HepG2 (cell line): ENCODE data around the gene NFYC. TPM values are rescaled to one million over a fixed set of nuclear protein-coding genes. Genes with fewer than 3 reads are reported as not detected.

Experiments used
- DPF2 ChIP-seq: sonication (generic); formaldehyde crosslinking; IDR thresholded peaks from 2 replicates; pipeline ENCODE4 v1.4.0; 2020; ENCODE audit warnings: mild to moderate bottlenecking, low read depth, missing genetic modification reagents, borderline replicate concordance
- GFI1 ChIP-seq: sonication (generic); formaldehyde crosslinking; IDR thresholded peaks from 2 replicates; pipeline ENCODE4 v1.5.0; 2020; ENCODE audit warnings: missing genetic modification reagents, mild to moderate bottlenecking, borderline replicate concordance
- KAT2B ChIP-seq: fragments of 150-350 bp; IDR thresholded peaks from 2 replicates; pipeline ENCODE4 v1.6.1; 2014; ENCODE audit warnings: low read depth, low read length, borderline replicate concordance
- PBX3 ChIP-seq: sonication (generic); formaldehyde crosslinking; IDR thresholded peaks from 2 replicates; pipeline ENCODE4 v1.8.1; 2023; ENCODE audit warnings: missing genetic modification reagents, inconsistent platforms, borderline replicate concordance
- REST ChIP-seq, 2 experiments: IDR thresholded peaks; 2 replicates each; pipeline ENCODE4 v1.6.1; 2011 to 2012; ENCODE audit warnings: low read length in 2 of 2, borderline replicate concordance in 1 of 2, low read depth in 1 of 2, mild to moderate bottlenecking in 1 of 2, moderate library complexity in 1 of 2
- ZNF496 ChIP-seq: sonication (generic); formaldehyde crosslinking; IDR thresholded peaks from 2 replicates; pipeline ENCODE4 v1.8.1; 2023; ENCODE audit warnings: mild to moderate bottlenecking, moderate library complexity, missing genetic modification reagents; ENCODE audit not compliant: insufficient replicate concordance
- ZUFSP ChIP-seq: sonication (generic); formaldehyde crosslinking; IDR thresholded peaks from 2 replicates; pipeline ENCODE4 v1.9.0; 2021; ENCODE audit warnings: missing genetic modification reagents, mild to moderate bottlenecking, borderline replicate concordance
- polyA plus RNA-seq, 8 experiments: library from polyadenylated mRNA; depleted of rRNA in 3 of 8; stranded (reverse) in 7 of 8; unstranded in 1 of 8; fragments of >200 nt; fragmentation: Illumina TruSeq in 4 of 8; extraction: Trizol in 4 of 8; gene quantifications; 2 replicates each; pipeline versions ENCODE4 v1.2.1 to v1.2.3, GENCODE V29; 2011 to 2016; ENCODE audit warnings: low read depth in 4 of 8, missing spikeins in 1 of 8, mixed read lengths in 1 of 8; ENCODE audit not compliant: insufficient read depth in 1 of 8
- total RNA-seq, 5 experiments: library from RNA; depleted of rRNA; stranded (reverse); fragments of >200 nt; fragmentation: Illumina TruSeq; extraction: Trizol; gene quantifications; 2 replicates each; pipeline ENCODE4 v1.2.3, GENCODE V29; 2016; ENCODE audit warnings: low read depth in 1 of 5
- TF ChIP-seq, protein P1 (sequence below): sonication (generic); formaldehyde crosslinking; IDR thresholded peaks from 2 replicates; pipeline ENCODE4 v1.4.0; 2020; ENCODE audit warnings: missing genetic modification reagents, borderline replicate concordance
- TF ChIP-seq, protein P2 (sequence below): sonication (generic); formaldehyde crosslinking; IDR thresholded peaks from 2 replicates; pipeline ENCODE4 v1.4.0; 2020; ENCODE audit warnings: missing genetic modification reagents

The NFYC gene
- total and polyA plus RNA-seq, 2 of the 13 experiments (the other 11 are each of a cell fraction or from before 2014, with no cell fraction given) = 33.9 to 73.7 TPM

DNA sequence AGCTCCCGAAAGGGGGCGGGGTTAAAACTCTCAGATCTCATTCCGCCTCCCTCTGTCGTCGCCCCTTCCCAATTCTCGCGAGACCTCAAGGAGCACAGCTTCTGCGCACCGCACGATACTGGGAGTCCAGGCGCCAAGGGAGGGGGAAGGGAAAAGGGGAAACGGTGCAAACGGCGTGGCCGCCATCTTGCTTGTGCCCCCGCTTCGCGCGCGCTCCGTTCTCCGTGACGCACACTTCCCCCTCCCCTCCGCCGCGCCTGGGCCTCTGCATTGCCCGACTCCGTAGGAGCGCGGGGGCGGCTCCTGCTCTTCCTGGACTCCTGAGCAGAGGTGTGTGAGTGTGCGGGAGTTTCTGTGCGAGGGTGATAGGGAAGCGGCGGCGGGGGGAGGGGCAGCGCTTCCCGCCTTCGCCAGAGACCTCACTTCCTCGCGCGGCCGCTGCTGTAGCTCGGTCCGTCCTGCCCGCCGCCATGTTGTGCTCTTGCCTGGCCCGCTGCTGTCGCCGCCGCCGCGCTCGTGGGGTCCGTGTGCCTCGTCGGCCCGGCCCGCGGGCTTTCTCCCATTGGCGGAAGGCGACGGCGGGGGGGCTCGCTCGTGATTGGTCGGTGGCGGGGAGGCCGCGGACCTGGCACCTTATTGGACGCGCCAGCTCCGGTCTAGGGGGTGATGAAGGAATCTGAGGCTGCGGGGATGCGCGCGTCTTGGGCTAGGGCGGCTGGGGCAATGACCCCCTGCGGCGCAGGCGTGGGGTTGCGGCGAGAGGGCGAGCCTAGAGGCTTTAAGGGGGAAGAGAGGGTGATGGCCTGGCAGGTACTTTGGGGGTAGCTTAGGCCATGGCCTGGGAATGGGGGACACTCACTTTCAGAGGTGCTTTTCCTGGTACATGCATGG, at the start of gene NFYC (continued):
- TF ChIP-seq, protein P1, sequence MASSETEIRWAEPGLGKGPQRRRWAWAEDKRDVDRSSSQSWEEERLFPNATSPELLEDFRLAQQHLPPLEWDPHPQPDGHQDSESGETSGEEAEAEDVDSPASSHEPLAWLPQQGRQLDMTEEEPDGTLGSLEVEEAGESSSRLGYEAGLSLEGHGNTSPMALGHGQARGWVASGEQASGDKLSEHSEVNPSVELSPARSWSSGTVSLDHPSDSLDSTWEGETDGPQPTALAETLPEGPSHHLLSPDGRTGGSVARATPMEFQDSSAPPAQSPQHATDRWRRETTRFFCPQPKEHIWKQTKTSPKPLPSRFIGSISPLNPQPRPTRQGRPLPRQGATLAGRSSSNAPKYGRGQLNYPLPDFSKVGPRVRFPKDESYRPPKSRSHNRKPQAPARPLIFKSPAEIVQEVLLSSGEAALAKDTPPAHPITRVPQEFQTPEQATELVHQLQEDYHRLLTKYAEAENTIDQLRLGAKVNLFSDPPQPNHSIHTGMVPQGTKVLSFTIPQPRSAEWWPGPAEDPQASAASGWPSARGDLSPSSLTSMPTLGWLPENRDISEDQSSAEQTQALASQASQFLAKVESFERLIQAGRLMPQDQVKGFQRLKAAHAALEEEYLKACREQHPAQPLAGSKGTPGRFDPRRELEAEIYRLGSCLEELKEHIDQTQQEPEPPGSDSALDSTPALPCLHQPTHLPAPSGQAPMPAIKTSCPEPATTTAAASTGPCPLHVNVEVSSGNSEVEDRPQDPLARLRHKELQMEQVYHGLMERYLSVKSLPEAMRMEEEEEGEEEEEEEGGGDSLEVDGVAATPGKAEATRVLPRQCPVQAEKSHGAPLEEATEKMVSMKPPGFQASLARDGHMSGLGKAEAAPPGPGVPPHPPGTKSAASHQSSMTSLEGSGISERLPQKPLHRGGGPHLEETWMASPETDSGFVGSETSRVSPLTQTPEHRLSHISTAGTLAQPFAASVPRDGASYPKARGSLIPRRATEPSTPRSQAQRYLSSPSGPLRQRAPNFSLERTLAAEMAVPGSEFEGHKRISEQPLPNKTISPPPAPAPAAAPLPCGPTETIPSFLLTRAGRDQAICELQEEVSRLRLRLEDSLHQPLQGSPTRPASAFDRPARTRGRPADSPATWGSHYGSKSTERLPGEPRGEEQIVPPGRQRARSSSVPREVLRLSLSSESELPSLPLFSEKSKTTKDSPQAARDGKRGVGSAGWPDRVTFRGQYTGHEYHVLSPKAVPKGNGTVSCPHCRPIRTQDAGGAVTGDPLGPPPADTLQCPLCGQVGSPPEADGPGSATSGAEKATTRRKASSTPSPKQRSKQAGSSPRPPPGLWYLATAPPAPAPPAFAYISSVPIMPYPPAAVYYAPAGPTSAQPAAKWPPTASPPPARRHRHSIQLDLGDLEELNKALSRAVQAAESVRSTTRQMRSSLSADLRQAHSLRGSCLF (CRISPR knock-in tag) = no peak
- TF ChIP-seq REST (IDR thresholded peaks at IDR 0.05; ENCODE audit: borderline replicate concordance in 1 of 2, low read depth in 1 of 2, low read length in 2 of 2) = peak in 1 of 2 experiments; percentile 61; a peak in 1 of 4 replicates
- no peak for TF ChIP-seq DPF2 (CRISPR knock-in tag)
- peak; percentile 87; the same call in 1 of the 2 replicates for TF ChIP-seq GFI1
- TF ChIP-seq ZUFSP = no peak
- TF ChIP-seq, protein P2, sequence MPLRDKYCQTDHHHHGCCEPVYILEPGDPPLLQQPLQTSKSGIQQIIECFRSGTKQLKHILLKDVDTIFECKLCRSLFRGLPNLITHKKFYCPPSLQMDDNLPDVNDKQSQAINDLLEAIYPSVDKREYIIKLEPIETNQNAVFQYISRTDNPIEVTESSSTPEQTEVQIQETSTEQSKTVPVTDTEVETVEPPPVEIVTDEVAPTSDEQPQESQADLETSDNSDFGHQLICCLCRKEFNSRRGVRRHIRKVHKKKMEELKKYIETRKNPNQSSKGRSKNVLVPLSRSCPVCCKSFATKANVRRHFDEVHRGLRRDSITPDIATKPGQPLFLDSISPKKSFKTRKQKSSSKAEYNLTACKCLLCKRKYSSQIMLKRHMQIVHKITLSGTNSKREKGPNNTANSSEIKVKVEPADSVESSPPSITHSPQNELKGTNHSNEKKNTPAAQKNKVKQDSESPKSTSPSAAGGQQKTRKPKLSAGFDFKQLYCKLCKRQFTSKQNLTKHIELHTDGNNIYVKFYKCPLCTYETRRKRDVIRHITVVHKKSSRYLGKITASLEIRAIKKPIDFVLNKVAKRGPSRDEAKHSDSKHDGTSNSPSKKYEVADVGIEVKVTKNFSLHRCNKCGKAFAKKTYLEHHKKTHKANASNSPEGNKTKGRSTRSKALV = no peak
- no peak for TF ChIP-seq ZNF496 (CRISPR knock-in tag)
- TF ChIP-seq KAT2B = no peak
- no peak for TF ChIP-seq PBX3 (CRISPR knock-in tag)
